H1 (cell line): ENCODE measurements around the gene VENTX. TPM values are rescaled to one million over a fixed set of nuclear protein-coding genes. Genes with fewer than 3 reads are reported as not detected.

Source experiments
- CTCF ChIA-PET: fragments of 300-600 bp; sonication (Branson Sonifier 250); formaldehyde crosslinking; loops from one replicate; lab custom pipeline; 2021; ENCODE audit not compliant: partially characterized antibody; lab: Charles Lee
- POLR2A ChIA-PET: fragments of 300-600 bp; sonication (Branson Sonifier 250); formaldehyde crosslinking; loops from one replicate; lab custom pipeline; 2021; ENCODE audit warnings: inconsistent platforms; ENCODE audit not compliant: partially characterized antibody; lab: Charles Lee
- DNase-seq, 2 experiments: peaks; one replicate each; pipeline versions ENCODE4 v3.0.0 to v3.0.0-alpha.2; 2010 to 2022; ENCODE audit warnings: low spot score in 2 of 2, low read depth in 1 of 2, mixed read lengths in 1 of 2
- FAIRE-seq: peaks from 2 replicates; lab custom pipeline; 2011; peaks lifted over from hg19 to GRCh38; lab: Jason Lieb, UNC
- H2AFZ ChIP-seq: 2 replicates; pipeline ENCODE4 v1.8.1; 2012; ENCODE audit warnings: low read length, inconsistent platforms
- H2AK5ac ChIP-seq: 2 replicates; pipeline ENCODE4 v1.6.1; 2013; ENCODE audit warnings: low read depth, low read length
- H2BK120ac ChIP-seq: replicated peaks from 2 replicates; pipeline ENCODE3; 2013; ENCODE audit warnings: low read depth, low read length, inconsistent platforms
- H2BK12ac ChIP-seq: 2 replicates; pipeline ENCODE4 v1.6.1; 2013; ENCODE audit warnings: low read depth, low read length
- H2BK15ac ChIP-seq: 2 replicates; pipeline ENCODE4 v1.6.1; 2013; ENCODE audit warnings: low read length
- H2BK20ac ChIP-seq: 2 replicates; pipeline ENCODE4 v1.6.1; 2013; ENCODE audit warnings: low read length
- H2BK5ac ChIP-seq: 2 replicates; pipeline ENCODE4 v1.6.1; 2013; ENCODE audit warnings: low read depth, low read length
- H3K14ac ChIP-seq: 2 replicates; pipeline ENCODE4 v1.6.1; 2013; ENCODE audit warnings: inconsistent platforms; ENCODE audit not compliant: insufficient read length
- H3K18ac ChIP-seq: 2 replicates; pipeline ENCODE4 v1.6.1; 2013; ENCODE audit warnings: low read length; ENCODE audit errors: extremely low read depth
- H3K23ac ChIP-seq: 2 replicates; pipeline ENCODE4 v1.6.1; 2013; ENCODE audit warnings: inconsistent platforms; ENCODE audit not compliant: insufficient read length
- H3K23me2 ChIP-seq: 2 replicates; pipeline ENCODE4 v1.6.1; 2013; ENCODE audit warnings: low read depth, low read length
- H3K27ac ChIP-seq: 2 replicates; pipeline ENCODE4 v1.6.1; 2011; ENCODE audit warnings: low read depth, low read length, inconsistent platforms
- H3K27me3 ChIP-seq, 4 experiments: replicated peaks in 1 of 4; 1 replicate in 1 of 4; 2 replicates in 3 of 4; pipeline versions ENCODE4 v1.6.1 to v1.8.1; 2011 to 2013; ENCODE audit warnings: low read length in 3 of 4, mild to moderate bottlenecking in 3 of 4, inconsistent platforms in 2 of 4, mixed read lengths in 2 of 4, moderate library complexity in 1 of 4; ENCODE audit not compliant: control insufficient read depth in 3 of 4, insufficient read depth in 3 of 4; ENCODE audit errors: extremely low read depth in 1 of 4
- H3K36me3 ChIP-seq, 4 experiments: 2 replicates each; pipeline versions ENCODE4 v1.6.1 to v1.8.1; 2011 to 2013; ENCODE audit warnings: mild to moderate bottlenecking in 4 of 4, low read length in 3 of 4, moderate library complexity in 2 of 4, control low read depth in 1 of 4, inconsistent platforms in 1 of 4; ENCODE audit not compliant: insufficient read depth in 4 of 4, control insufficient read depth in 2 of 4
- H3K4ac ChIP-seq: replicated peaks from 2 replicates; pipeline ENCODE3; 2013; ENCODE audit warnings: low read length, low read depth, mixed read lengths, inconsistent platforms; ENCODE audit not compliant: insufficient read length
- H3K4me1 ChIP-seq, 4 experiments: replicated peaks in 1 of 4; 1 replicate in 1 of 4; 2 replicates in 3 of 4; pipeline versions ENCODE4 v1.6.1 to v1.8.1; 2011 to 2013; ENCODE audit warnings: low read length in 3 of 4, inconsistent platforms in 2 of 4, mixed read lengths in 1 of 4; ENCODE audit not compliant: insufficient read depth in 4 of 4, control insufficient read depth in 3 of 4
- H3K4me2 ChIP-seq, 2 experiments: 2 replicates each; pipeline versions ENCODE4 v1.6.1 to v1.8.1; 2011 to 2013; ENCODE audit warnings: low read depth in 2 of 2, low read length in 2 of 2, control low read depth in 1 of 2, inconsistent platforms in 1 of 2, mild to moderate bottlenecking in 1 of 2; ENCODE audit not compliant: insufficient read depth in 1 of 2
- H3K4me3 ChIP-seq, 4 experiments: fragments of 200-600, 300-600 bp in 1 of 4; sonication (generic), shearing (Covaris generic), sonication (Bioruptor Twin) in 1 of 4; 2 replicates each; pipeline versions ENCODE4 v1.5.1 to v1.8.1; 2011 to 2016; ENCODE audit warnings: low read length in 4 of 4, low read depth in 3 of 4, control low read depth in 2 of 4, inconsistent platforms in 2 of 4, mild to moderate bottlenecking in 2 of 4, mixed read lengths in 1 of 4, moderate library complexity in 1 of 4; ENCODE audit not compliant: insufficient read depth in 2 of 4; ENCODE audit errors: extremely low read depth in 1 of 4
- H3K56ac ChIP-seq: replicated peaks from 2 replicates; pipeline ENCODE3; 2013; ENCODE audit warnings: low read depth, mild to moderate bottlenecking, mixed read lengths, low read length, inconsistent platforms; ENCODE audit not compliant: insufficient read length
- H3K79me1 ChIP-seq: 2 replicates; pipeline ENCODE4 v1.6.1; 2013; ENCODE audit warnings: low read depth, low read length, control low read depth
- H3K79me2 ChIP-seq, 2 experiments: 2 replicates each; pipeline versions ENCODE4 v1.6.1 to v1.8.1; 2012 to 2013; ENCODE audit warnings: low read length in 2 of 2, mild to moderate bottlenecking in 2 of 2, inconsistent platforms in 1 of 2; ENCODE audit not compliant: insufficient read depth in 2 of 2, control insufficient read depth in 1 of 2
- H3K9ac ChIP-seq, 4 experiments: replicated peaks in 1 of 4; 1 replicate in 1 of 4; 2 replicates in 3 of 4; pipeline versions ENCODE4 v1.6.1 to v1.8.1; 2011 to 2013; ENCODE audit warnings: low read depth in 3 of 4, low read length in 3 of 4, control low read depth in 2 of 4, mild to moderate bottlenecking in 2 of 4, moderate library complexity in 2 of 4, inconsistent platforms in 1 of 4; ENCODE audit errors: extremely low read depth in 1 of 4
- H3K9me3 ChIP-seq, 2 experiments: 2 replicates each; pipeline versions ENCODE4 v1.6.1 to v1.8.1; 2012 to 2013; ENCODE audit warnings: mild to moderate bottlenecking in 2 of 2, moderate library complexity in 2 of 2, control low read depth in 1 of 2, inconsistent platforms in 1 of 2, low read depth in 1 of 2, low read length in 1 of 2, mixed read lengths in 1 of 2; ENCODE audit not compliant: insufficient read depth in 2 of 2
- H4K20me1 ChIP-seq, 2 experiments: replicated peaks in 1 of 2; 2 replicates each; pipeline versions ENCODE3 to v1.8.1; 2011 to 2013; ENCODE audit warnings: inconsistent platforms in 2 of 2, low read length in 2 of 2, mild to moderate bottlenecking in 1 of 2; ENCODE audit not compliant: insufficient read depth in 2 of 2, control insufficient read depth in 1 of 2
- H4K5ac ChIP-seq: 2 replicates; pipeline ENCODE4 v1.6.1; 2013; ENCODE audit warnings: low read length, low read depth, mixed read lengths, inconsistent platforms; ENCODE audit not compliant: insufficient read length
- H4K8ac ChIP-seq: 2 replicates; pipeline ENCODE4 v1.8.0; 2013; ENCODE audit warnings: mild to moderate bottlenecking, moderate library complexity, low read length, inconsistent platforms; ENCODE audit not compliant: insufficient read depth; ENCODE audit errors: extremely low read depth
- H4K91ac ChIP-seq: replicated peaks from 2 replicates; pipeline ENCODE3; 2013; ENCODE audit warnings: low read length, mixed read lengths, inconsistent platforms; ENCODE audit not compliant: insufficient read length
- CEBPB ChIP-seq: IDR thresholded peaks from 2 replicates; pipeline ENCODE4 v1.6.1; 2012; ENCODE audit warnings: low read depth, low read length
- RFX5 ChIP-seq: IDR thresholded peaks from 2 replicates; pipeline ENCODE4 v1.6.1; 2011; ENCODE audit warnings: low read depth, low read length, improper control_type of control experiment, borderline replicate concordance
- RXRA ChIP-seq: IDR thresholded peaks from 2 replicates; pipeline ENCODE4 v1.6.1; 2011; ENCODE audit warnings: low read depth, mild to moderate bottlenecking, low read length, moderate library complexity; ENCODE audit not compliant: insufficient read depth
- SIN3A ChIP-seq, 2 experiments: IDR thresholded peaks in 1 of 2; conservative IDR thresholded peaks in 1 of 2; 2 replicates each; pipeline ENCODE4 v1.6.1; 2011 to 2012; ENCODE audit warnings: low read length in 2 of 2, improper control_type of control experiment in 1 of 2, low read depth in 1 of 2, mild to moderate bottlenecking in 1 of 2
- WGBS, 2 experiments: shearing (Covaris generic) in 1 of 2; methylation state at CpG; one replicate each; pipeline versions ENCODE4 v1.1.6 to v1.1.7; 2013 to 2015; ENCODE audit warnings: low lambda C conversion rate in 2 of 2, mixed read lengths in 2 of 2, inconsistent platforms in 1 of 2, low coverage in 1 of 2, missing lambda C conversion rate in 1 of 2; ENCODE audit not compliant: insufficient replicate concordance in 2 of 2, insufficient coverage in 1 of 2, insufficient read length in 1 of 2; ENCODE audit errors: extremely low coverage in 1 of 2, missing lambda C conversion rate in 1 of 2; 5-methylcytosine and 5-hydroxymethylcytosine counted together
- polyA plus RNA-seq, 7 experiments: library from polyadenylated mRNA; depleted of rRNA in 3 of 7; stranded (reverse) in 5 of 7; unstranded in 2 of 7; fragments of >200 nt in 5 of 7; fragments of 200-250 nt in 2 of 7; gene quantifications; 1 replicate in 5 of 7; 2 replicates in 1 of 7; 4 replicates in 1 of 7; pipeline versions ENCODE4 v1.2.1 to v1.2.3, GENCODE V29; 2011 to 2013; ENCODE audit warnings: missing spikeins in 2 of 7, mixed read lengths in 2 of 7
- total RNA-seq: library from RNA; stranded (reverse); fragmentation: NEBNext Ultra II Directional; extraction: Animal tissue kit (Norgen Biotek cat#: 25700); gene quantifications from 2 replicates; pipeline ENCODE4 v1.2.1, GENCODE V29; 2021

Gene VENTX
- total and polyA plus RNA-seq, 2 of the 8 experiments (the other 6 are each of a cell fraction or from before 2014, with no cell fraction given), result 5.6 TPM

- Histone ChIP-seq H2BK12ac (no peak overlapping the region), H3K4me3 (no peak overlapping the region), H3K23me2 (no peaks in the 10 kb centered on the region), H3K4me1 (no peaks in the 10 kb centered on the region), H2BK20ac (no peak overlapping the region), H3K18ac (no peak overlapping the region), H3K79me2 (no peaks in the 10 kb centered on the region), H2BK120ac (no peak overlapping the region), H2BK15ac (no peak overlapping the region), H4K91ac (peak overlapping the region; percentile 34), H3K9ac (no peak overlapping the region), H2AFZ (no peak overlapping the region), H4K20me1 (no peaks in the 10 kb centered on the region), H3K9me3 (peaks cover 8 to 15% of the 10 kb centered on the region in 2 experiments), H3K56ac (no peak overlapping the region), H3K27ac (no peak overlapping the region), H3K27me3 (no peaks in the 10 kb centered on the region), H3K79me1 (0 out of 2 replicates have a peak, but pooled peaks cover 2% of the 10 kb centered on the region), H4K8ac (no peak overlapping the region), H2AK5ac (no peak overlapping the region), H2BK5ac (no peak overlapping the region), H3K23ac (no peak overlapping the region), H3K4ac (no peak overlapping the region), H3K36me3 (no peaks in the 10 kb centered on the region), H3K4me2 (no peak overlapping the region), H4K5ac (no peak overlapping the region), H3K14ac (no peak overlapping the region)
- no peak for FAIRE-seq
- ChIA-PET POLR2A (interaction anchor here (1.1 to 2.6 kb wide), 2 partner anchors 17 to 19 kb away, joined by 3 to 7 read pairs; no protein-coding TSS in a partner anchor), CTCF (interaction anchor here (2.5 to 4.5 kb wide), 3 partner anchors 8 to 53 kb away, joined by 9 to 40 read pairs (median 13); no protein-coding TSS in a partner anchor)
- DNase-seq, result no peak
- WGBS, 2 experiments, result 96% methylated on average over 16 of the region's 23 CpGs; no CpG with 5 or more reads in 1 of the 2 experiments
- TF ChIP-seq CEBPB (no peak), RXRA (no peak), RFX5 (no peak), SIN3A (conservative IDR thresholded peaks at IDR 0.05 in 1 of 2, IDR thresholded peaks at IDR 0.05 in 1 of 2; ENCODE audit: low read depth in 1 of 2, low read length in 2 of 2) (no peak)
Measured at GRCh38 chr10:133195611-133196010, 42.0 kb upstream of the VENTX start.
